GM12875 (cell line): ENCODE data around the gene CNDP1.
A peak's percentile ranks its signal among the peaks of the same experiment; 100 is the strongest.

Experiments
- H3K4me3 ChIP-seq: one replicate; pipeline ENCODE4 v1.5.1; 2011; ENCODE audit warnings: low read depth, low read length, control low read depth
- TF ChIP-seq, protein P1 (sequence below): IDR thresholded peaks from 2 replicates; pipeline ENCODE4 v1.5.1; 2011; ENCODE audit warnings: low read depth, mild to moderate bottlenecking, control low read depth, inconsistent platforms, low read length, moderate library complexity, borderline replicate concordance; ENCODE audit not compliant: insufficient read depth

Gene CNDP1

DNA sequence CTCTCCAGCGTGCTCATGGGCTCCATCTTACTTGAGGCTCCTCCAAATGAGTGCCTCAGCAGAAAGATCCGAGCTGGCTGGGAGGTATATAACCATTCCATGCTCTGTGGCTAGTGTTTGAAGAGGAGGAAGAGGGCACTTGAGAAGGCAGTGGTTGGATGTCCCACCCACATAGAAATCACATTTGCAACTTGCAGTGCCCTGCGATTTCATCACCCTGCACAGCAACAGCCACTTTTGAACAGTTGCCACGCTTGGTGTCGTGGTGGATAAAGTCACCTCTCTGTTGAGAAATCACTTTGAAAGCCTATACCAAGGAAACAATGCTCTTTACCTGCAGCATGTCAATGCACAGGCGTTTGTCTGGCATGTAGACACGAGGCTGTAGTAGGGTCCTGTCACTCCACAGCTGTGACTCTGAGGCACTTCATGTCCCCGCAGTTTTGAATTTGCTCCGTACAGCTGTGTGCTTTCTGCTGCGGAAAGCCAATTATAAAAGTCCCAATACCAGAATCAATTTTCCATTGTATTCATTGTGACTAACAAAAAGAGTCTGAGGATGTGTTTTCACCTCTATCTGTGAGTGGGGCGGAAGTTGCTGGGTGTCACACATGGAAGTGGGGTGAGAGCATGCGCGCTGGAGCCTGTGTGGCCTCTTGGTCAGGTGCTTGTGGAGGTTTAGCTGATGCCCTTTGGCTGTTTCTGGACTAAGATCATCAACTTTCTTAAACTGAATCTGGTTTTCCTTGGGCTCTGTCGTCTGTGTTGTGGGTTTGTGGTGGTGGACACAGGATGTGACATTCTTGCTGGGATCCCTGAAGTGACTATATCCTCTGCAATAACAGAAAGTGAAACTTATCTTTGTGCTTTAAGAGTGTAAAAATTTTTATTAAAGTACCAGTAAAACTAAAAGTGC is 35.3 kb upstream of the CNDP1 start:
- TF ChIP-seq, protein P1, sequence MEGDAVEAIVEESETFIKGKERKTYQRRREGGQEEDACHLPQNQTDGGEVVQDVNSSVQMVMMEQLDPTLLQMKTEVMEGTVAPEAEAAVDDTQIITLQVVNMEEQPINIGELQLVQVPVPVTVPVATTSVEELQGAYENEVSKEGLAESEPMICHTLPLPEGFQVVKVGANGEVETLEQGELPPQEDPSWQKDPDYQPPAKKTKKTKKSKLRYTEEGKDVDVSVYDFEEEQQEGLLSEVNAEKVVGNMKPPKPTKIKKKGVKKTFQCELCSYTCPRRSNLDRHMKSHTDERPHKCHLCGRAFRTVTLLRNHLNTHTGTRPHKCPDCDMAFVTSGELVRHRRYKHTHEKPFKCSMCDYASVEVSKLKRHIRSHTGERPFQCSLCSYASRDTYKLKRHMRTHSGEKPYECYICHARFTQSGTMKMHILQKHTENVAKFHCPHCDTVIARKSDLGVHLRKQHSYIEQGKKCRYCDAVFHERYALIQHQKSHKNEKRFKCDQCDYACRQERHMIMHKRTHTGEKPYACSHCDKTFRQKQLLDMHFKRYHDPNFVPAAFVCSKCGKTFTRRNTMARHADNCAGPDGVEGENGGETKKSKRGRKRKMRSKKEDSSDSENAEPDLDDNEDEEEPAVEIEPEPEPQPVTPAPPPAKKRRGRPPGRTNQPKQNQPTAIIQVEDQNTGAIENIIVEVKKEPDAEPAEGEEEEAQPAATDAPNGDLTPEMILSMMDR, result no peak
- H3K4me3 ChIP-seq, result peak overlapping the region; percentile 59

GRCh38 chr18:74499633-74500032 is 34.7 kb upstream of the CNDP1 start:
- H3K4me3 ChIP-seq, result peak overlapping the region; percentile 59
- TF ChIP-seq, protein P1, result no peak

DNA sequence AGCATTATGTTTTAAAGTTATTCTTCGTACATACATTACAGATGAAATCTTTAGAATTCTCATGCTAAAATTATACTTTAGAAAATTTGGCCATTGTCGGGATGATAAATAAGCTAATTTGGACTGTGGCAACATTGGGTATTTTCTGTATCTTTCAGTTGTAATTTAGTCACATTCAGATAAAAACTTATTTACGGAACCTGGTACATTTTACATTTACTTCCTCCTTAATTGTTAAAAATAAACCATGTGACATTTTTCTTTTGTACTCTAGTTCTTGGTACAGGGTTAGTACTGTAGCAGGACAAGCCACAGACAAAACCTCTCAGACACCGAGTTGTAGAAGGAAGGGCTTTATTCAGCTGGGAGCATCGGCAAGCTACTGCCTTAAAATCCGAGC is 33.9 kb upstream of the CNDP1 start:
- peak overlapping the region; percentile 31 for H3K4me3 ChIP-seq
- TF ChIP-seq, protein P1, result no peak

GRCh38 chr18:74500774-74501173 is 33.5 kb upstream of the CNDP1 start:
- peak overlapping the region; percentile 31 for H3K4me3 ChIP-seq

DNA sequence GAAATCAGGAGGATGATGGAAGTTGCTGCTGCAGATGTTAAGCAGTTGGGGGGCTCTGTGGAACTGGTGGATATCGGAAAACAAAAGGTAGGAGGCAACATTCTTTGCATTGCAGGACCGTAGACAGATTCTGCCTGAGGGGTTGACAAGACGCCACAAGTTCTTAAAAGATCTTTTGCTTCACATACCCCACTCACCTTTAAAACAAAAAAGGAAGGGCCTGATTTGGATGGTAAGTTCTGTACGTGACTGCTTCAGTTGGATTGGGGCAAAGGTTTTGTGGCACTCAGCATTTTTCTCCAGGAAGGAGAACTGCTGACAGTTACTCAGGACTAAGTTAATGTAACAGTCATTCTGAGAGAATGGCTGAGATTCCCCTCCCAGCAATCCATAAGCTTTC is 32.9 kb upstream of the CNDP1 start:
- TF ChIP-seq, protein P1, result no peak
- peak overlapping the region; percentile 31 for H3K4me3 ChIP-seq

GRCh38 chr18:74503137-74503536 is 31.2 kb upstream of the CNDP1 start:
- no peak overlapping the region for H3K4me3 ChIP-seq
- TF ChIP-seq, protein P1, result no peak

DNA sequence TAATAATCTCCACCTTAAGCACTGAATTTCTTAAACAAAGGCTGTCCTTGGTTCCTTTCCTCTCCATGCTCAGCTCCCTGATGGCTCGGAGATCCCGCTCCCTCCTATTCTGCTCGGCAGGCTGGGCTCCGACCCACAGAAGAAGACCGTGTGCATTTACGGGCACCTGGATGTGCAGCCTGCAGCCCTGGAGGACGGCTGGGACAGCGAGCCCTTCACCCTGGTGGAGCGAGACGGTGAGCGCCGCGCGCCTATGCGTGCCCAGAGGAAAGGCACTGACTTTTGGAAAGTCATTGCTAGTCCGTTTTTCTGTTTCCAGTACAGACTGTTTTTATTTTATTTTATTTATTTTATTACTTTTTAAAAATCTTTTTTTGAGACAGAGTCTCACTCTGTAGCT is 28.5 kb upstream of the CNDP1 start:
- TF ChIP-seq, protein P1, result no peak
- no peak overlapping the region for H3K4me3 ChIP-seq
